ENCODE measurements around the gene GAPVD1. TPM values are rescaled to one million over a fixed set of nuclear protein-coding genes. Genes with fewer than 3 reads are reported as not detected.

GAPVD1 gene
- total and polyA plus RNA-seq, 2 of the 8 experiments (the other 6 are each of a cell fraction or from before 2014, with no cell fraction given), result 5.5 to 40.5 TPM

- no peak overlapping the region for H4K5ac ChIP-seq (ENCODE audit: insufficient read length, low read depth, low read length)
- H3K18ac ChIP-seq (ENCODE audit: extremely low read depth, low read length), result no peak overlapping the region
- H2AK5ac ChIP-seq (ENCODE audit: low read depth, low read length), result no peak overlapping the region
- no peaks in the 10 kb centered on the region for H3K23me2 ChIP-seq (ENCODE audit: low read depth, low read length)
- H2BK12ac ChIP-seq (ENCODE audit: low read depth, low read length), result no peak overlapping the region
- H2BK20ac ChIP-seq (ENCODE audit: low read length), result no peak overlapping the region
- no peak overlapping the region for H3K56ac ChIP-seq (replicated peaks; ENCODE audit: insufficient read length, low read depth, low read length)
- H3K36me3 ChIP-seq (ENCODE audit: control insufficient read depth in 2 of 4, insufficient read depth in 4 of 4, low read length in 3 of 4), result no peaks in the 10 kb centered on the region
- no peaks in the 10 kb centered on the region for H4K20me1 ChIP-seq (replicated peaks in 1 of 2; ENCODE audit: control insufficient read depth in 1 of 2, insufficient read depth in 2 of 2, low read length in 2 of 2)
- H3K9me3 ChIP-seq (ENCODE audit: insufficient read depth in 2 of 2, low read depth in 1 of 2, low read length in 1 of 2), result no peaks in the 10 kb centered on the region
- H2AFZ ChIP-seq (ENCODE audit: low read length), result no peak overlapping the region
- no peak overlapping the region for H2BK5ac ChIP-seq (ENCODE audit: low read depth, low read length)
- no peak overlapping the region for H3K4me2 ChIP-seq (ENCODE audit: insufficient read depth in 1 of 2, low read depth in 2 of 2, low read length in 2 of 2)
- H3K27ac ChIP-seq (ENCODE audit: low read depth, low read length), result no peak overlapping the region
- H4K91ac ChIP-seq (replicated peaks; ENCODE audit: insufficient read length, low read length), result no peak overlapping the region
- peaks cover 0 to 40% of the 10 kb centered on the region in 2 experiments; a peak in 2 of 4 replicates for H3K79me2 ChIP-seq (ENCODE audit: control insufficient read depth in 1 of 2, insufficient read depth in 2 of 2, low read length in 2 of 2)
- no peak overlapping the region for H3K14ac ChIP-seq (ENCODE audit: insufficient read length)
- no peak overlapping the region for H4K8ac ChIP-seq (ENCODE audit: extremely low read depth, insufficient read depth, low read length)
- no peaks in the 10 kb centered on the region for H3K27me3 ChIP-seq (replicated peaks in 1 of 4; ENCODE audit: control insufficient read depth in 3 of 4, extremely low read depth in 1 of 4, insufficient read depth in 3 of 4, low read length in 3 of 4)
- no peak for DNase-seq (ENCODE audit: low read depth in 1 of 2, low spot score in 2 of 2)
- peaks cover 9% of the 10 kb centered on the region for H3K79me1 ChIP-seq (ENCODE audit: low read depth, low read length)
- H3K9ac ChIP-seq (replicated peaks in 1 of 4; ENCODE audit: extremely low read depth in 1 of 4, low read depth in 3 of 4, low read length in 3 of 4), result no peak overlapping the region
- no peaks in the 10 kb centered on the region for H3K4me1 ChIP-seq (replicated peaks in 1 of 4; ENCODE audit: control insufficient read depth in 3 of 4, insufficient read depth in 4 of 4, low read length in 3 of 4)
- ChIA-PET CTCF (ENCODE audit: partially characterized antibody) (no interaction called here), POLR2A (ENCODE audit: partially characterized antibody) (interaction anchor here (0.8 kb wide), 1 partner anchor 40 kb away, joined by 3 read pairs; the partner anchor contains the start of gene HSPA5)
- H2BK15ac ChIP-seq (ENCODE audit: low read length), result no peak overlapping the region
- H3K4me3 ChIP-seq (ENCODE audit: extremely low read depth in 1 of 4, insufficient read depth in 2 of 4, low read depth in 3 of 4, low read length in 4 of 4), result no peak overlapping the region
- H3K4ac ChIP-seq (replicated peaks; ENCODE audit: insufficient read length, low read depth, low read length), result no peak overlapping the region
- H3K23ac ChIP-seq (ENCODE audit: insufficient read length), result no peak overlapping the region
- H2BK120ac ChIP-seq (replicated peaks; ENCODE audit: low read depth, low read length), result no peak overlapping the region
- whole genome bisulfite sequencing, 2 experiments (ENCODE audit: extremely low coverage in 1 of 2, insufficient coverage in 1 of 2, insufficient read length in 1 of 2, insufficient replicate concordance in 2 of 2, low coverage in 1 of 2, low lambda C conversion rate in 2 of 2, missing lambda C conversion rate in 1 of 2), result 98% methylated on average over 4 of the region's 4 CpGs; no CpG with 5 or more reads in 1 of the 2 experiments
- FAIRE-seq, result no peak
- TF ChIP-seq CBX8 (IDR thresholded peaks at IDR 0.05; ENCODE audit: borderline replicate concordance, low read depth, low read length) (no peak), GTF2F1 (IDR thresholded peaks at IDR 0.05; ENCODE audit: borderline replicate concordance, low read depth, low read length) (no peak), SRF (IDR thresholded peaks at IDR 0.05; ENCODE audit: low read depth, low read length) (no peak), SP4 (IDR thresholded peaks at IDR 0.05; ENCODE audit: low read length) (no peak), SP1 (IDR thresholded peaks at IDR 0.05; ENCODE audit: low read depth, low read length) (no peak), ASH2L (IDR thresholded peaks at IDR 0.05; ENCODE audit: low read length) (no peak), SIRT6 (IDR thresholded peaks at IDR 0.05; ENCODE audit: low read length) (no peak), TCF12 (IDR thresholded peaks at IDR 0.05; ENCODE audit: low read depth, low read length) (no peak), USF2 (IDR thresholded peaks at IDR 0.05; ENCODE audit: low read length) (no peak), MAFK (IDR thresholded peaks at IDR 0.05; ENCODE audit: low read depth, low read length) (no peak), EZH2 (IDR thresholded peaks at IDR 0.05; ENCODE audit: low read depth, low read length, severe bottlenecking) (no peak), RAD21 (IDR thresholded peaks at IDR 0.05 in 1 of 2, conservative IDR thresholded peaks at IDR 0.05 in 1 of 2; ENCODE audit: low read depth in 2 of 2, low read length in 2 of 2) (no peak), GABPA (IDR thresholded peaks at IDR 0.05; ENCODE audit: borderline replicate concordance, insufficient read depth, low read length) (no peak)
- TF ChIP-seq, protein P1, sequence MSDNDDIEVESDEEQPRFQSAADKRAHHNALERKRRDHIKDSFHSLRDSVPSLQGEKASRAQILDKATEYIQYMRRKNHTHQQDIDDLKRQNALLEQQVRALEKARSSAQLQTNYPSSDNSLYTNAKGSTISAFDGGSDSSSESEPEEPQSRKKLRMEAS (IDR thresholded peaks at IDR 0.05), result no peak
These were observed 19.3 kb downstream of the GAPVD1 start for GRCh38 chr9:125280945-125281344.
